ENCODE data around the gene VPS13D. TPM values are rescaled to one million over a fixed set of nuclear protein-coding genes. Genes with fewer than 3 reads are reported as not detected.

The VPS13D gene
- total RNA-seq, 1 experiment from 2014 or later = 20.2 TPM

GRCh38 chr1:12415038-12415466 lies 185.2 kb downstream of the VPS13D start:
- no peak for TF ChIP-seq CTCF (conservative IDR thresholded peaks at IDR 0.05)
- H2BK12ac ChIP-seq (ENCODE audit: insufficient read length, low read depth, low read length) = no peak overlapping the region
- H3K23me2 ChIP-seq (ENCODE audit: insufficient read length, low read depth, low read length, poor library complexity, severe bottlenecking) = no peaks in the 10 kb centered on the region
- H3K36me3 Mint-ChIP-seq (ENCODE audit: insufficient read depth in 1 of 3, low read depth in 3 of 3) = peaks cover 8 to 28% (median 22%) of the 10 kb centered on the region in 3 experiments; a peak in 6 of 7 replicates
- H2BK20ac ChIP-seq (ENCODE audit: low read depth, low read length, poor library complexity, severe bottlenecking) = no peak overlapping the region
- no peak overlapping the region for H4K8ac ChIP-seq (replicated peaks; ENCODE audit: insufficient read length, low read depth, low read length)
- no peak overlapping the region for H2BK15ac ChIP-seq (ENCODE audit: low read depth, low read length)
- no peak overlapping the region for H3K27ac Mint-ChIP-seq
- H3K18ac ChIP-seq (ENCODE audit: insufficient read length, low read depth, low read length) = no peak overlapping the region
- no peak overlapping the region for H4K91ac ChIP-seq (ENCODE audit: insufficient read length, low read depth, low read length)
- H3K27me3 ChIP-seq (ENCODE audit: insufficient read depth, low read length) = no peaks in the 10 kb centered on the region
- no peaks in the 10 kb centered on the region for H3K27me3 Mint-ChIP-seq (ENCODE audit: low read depth)
- peaks cover 3 to 4% of the 10 kb centered on the region in 2 experiments; a peak in 3 of 5 replicates for H3K9me3 Mint-ChIP-seq
- no peak overlapping the region for H3K4ac ChIP-seq (ENCODE audit: low read depth, low read length)
- H3K79me2 ChIP-seq (ENCODE audit: insufficient read depth, low read length) = no peaks in the 10 kb centered on the region; the same call in 1 of the 2 replicates
- H3K9me3 ChIP-seq (ENCODE audit: control insufficient read depth, low read depth, low read length) = no peaks in the 10 kb centered on the region
- H2AK5ac ChIP-seq (ENCODE audit: insufficient read length, low read length) = no peak overlapping the region
- no peak overlapping the region for H3K9ac ChIP-seq (ENCODE audit: extremely low read depth, insufficient read length, low read length)
- no peak overlapping the region for H2BK120ac ChIP-seq (ENCODE audit: low read depth, low read length, poor library complexity, severe bottlenecking)
- no peaks in the 10 kb centered on the region for H3K4me1 ChIP-seq (ENCODE audit: insufficient read depth, low read length)
- no peak overlapping the region for H2AFZ ChIP-seq (ENCODE audit: low read length)
- H4K5ac ChIP-seq (ENCODE audit: insufficient read length, low read depth, low read length) = no peak overlapping the region
- H3K27ac ChIP-seq (ENCODE audit: insufficient read length, low read depth, low read length) = no peak overlapping the region
- WGBS (ENCODE audit: extremely low coverage, insufficient read length, low lambda C conversion rate) = no CpG with 5 or more reads among the region's 5 CpGs
- H3K4me1 Mint-ChIP-seq = no peaks in the 10 kb centered on the region; a peak in 1 of 4 replicates
- H2BK5ac ChIP-seq (ENCODE audit: insufficient read length, low read length) = no peak overlapping the region
- H3T11ph ChIP-seq (ENCODE audit: low read length) = no peak overlapping the region
- H3K4me2 ChIP-seq (ENCODE audit: insufficient read depth, insufficient read length, low read length) = no peak overlapping the region
- DNase-seq = no peak
- H4K20me1 ChIP-seq (ENCODE audit: control insufficient read depth, insufficient read depth, insufficient read length) = no peaks in the 10 kb centered on the region
- H3K4me3 Mint-ChIP-seq = no peak overlapping the region
- no peaks in the 10 kb centered on the region for H3K79me1 ChIP-seq (ENCODE audit: insufficient read depth, low read depth, low read length, poor library complexity, severe bottlenecking)
- no peak overlapping the region for H3K23ac ChIP-seq (ENCODE audit: insufficient read length, low read depth, low read length)
- H3K56ac ChIP-seq (ENCODE audit: insufficient read length, low read depth, low read length) = no peak overlapping the region
- no peak overlapping the region for H3K14ac ChIP-seq (ENCODE audit: insufficient read depth, low read length)

Data from H9 (cell line).